Neuronal stem cell (in vitro differentiated cells): ENCODE measurements around the gene TRIM47.
A peak's percentile ranks its signal among the peaks of the same experiment; 100 is the strongest.

Source experiments
- DNase-seq: peaks from one replicate; pipeline ENCODE4 v3.0.0-alpha.2; 2013; ENCODE audit warnings: low spot score
- H2AFZ ChIP-seq: one replicate; pipeline ENCODE4 v1.6.1; 2013; ENCODE audit warnings: mild to moderate bottlenecking, low read length, inconsistent platforms
- H2AK5ac ChIP-seq: 2 replicates; pipeline ENCODE4 v1.6.1; 2013; ENCODE audit warnings: low read depth, mild to moderate bottlenecking, inconsistent platforms, low read length, moderate library complexity, mixed read lengths
- H2BK120ac ChIP-seq: 2 replicates; pipeline ENCODE4 v1.6.1; 2013; ENCODE audit warnings: low read depth, mild to moderate bottlenecking, inconsistent platforms, low read length, moderate library complexity, mixed read lengths
- H2BK12ac ChIP-seq: one replicate; pipeline ENCODE4 v1.6.1; 2013; ENCODE audit warnings: low read length, inconsistent platforms
- H2BK15ac ChIP-seq: 2 replicates; pipeline ENCODE4 v1.6.1; 2013; ENCODE audit warnings: mild to moderate bottlenecking, low read length, inconsistent platforms, mixed read lengths
- H2BK5ac ChIP-seq: one replicate; pipeline ENCODE4 v1.6.1; 2013; ENCODE audit warnings: inconsistent platforms, mild to moderate bottlenecking, low read length, moderate library complexity
- H3K14ac ChIP-seq: one replicate; pipeline ENCODE4 v1.6.1; 2013; ENCODE audit warnings: low read length, inconsistent platforms
- H3K18ac ChIP-seq: 2 replicates; pipeline ENCODE4 v1.6.1; 2013; ENCODE audit warnings: low read length, inconsistent platforms
- H3K23ac ChIP-seq: 2 replicates; pipeline ENCODE4 v1.6.1; 2013; ENCODE audit warnings: low read depth, mild to moderate bottlenecking, mixed read lengths, low read length, inconsistent platforms; ENCODE audit not compliant: poor library complexity
- H3K27ac ChIP-seq: replicated peaks from 3 replicates; pipeline ENCODE4 v1.5.1; 2013; ENCODE audit warnings: low read length, inconsistent platforms
- H3K27me3 ChIP-seq, 3 experiments: 2 replicates each; pipeline ENCODE4 v1.6.1; 2013; ENCODE audit warnings: low read length in 3 of 3, mild to moderate bottlenecking in 2 of 3, inconsistent platforms in 1 of 3, low read depth in 1 of 3, mixed read lengths in 1 of 3, moderate library complexity in 1 of 3; ENCODE audit not compliant: control insufficient read depth in 3 of 3, insufficient read depth in 3 of 3
- H3K36me3 ChIP-seq, 2 donors: replicated peaks in 1 of 2; 2 replicates each; pipeline ENCODE4 v1.6.1; 2013; ENCODE audit warnings: low read length in 2 of 2; ENCODE audit not compliant: control insufficient read depth in 2 of 2, insufficient read depth in 2 of 2
- H3K4ac ChIP-seq: 2 replicates; pipeline ENCODE4 v1.6.1; 2013; ENCODE audit warnings: inconsistent platforms, mild to moderate bottlenecking, low read length, moderate library complexity
- H3K4me1 ChIP-seq, 2 donors: 1 replicate in 1 of 2; 2 replicates in 1 of 2; pipeline ENCODE4 v1.6.1; 2013; ENCODE audit warnings: low read length in 2 of 2, low read depth in 1 of 2; ENCODE audit not compliant: control insufficient read depth in 2 of 2, insufficient read depth in 1 of 2
- H3K4me2 ChIP-seq: one replicate; pipeline ENCODE4 v1.6.1; 2013; ENCODE audit warnings: mild to moderate bottlenecking, low read length, inconsistent platforms; ENCODE audit not compliant: insufficient read depth, poor library complexity, severe bottlenecking
- H3K4me3 ChIP-seq, 2 donors: 2 replicates each; pipeline ENCODE4 v1.5.1; 2013; ENCODE audit warnings: low read length in 2 of 2, mild to moderate bottlenecking in 2 of 2, inconsistent platforms in 1 of 2, moderate library complexity in 1 of 2
- H3K79me1 ChIP-seq: one replicate; pipeline ENCODE4 v1.6.1; 2013; ENCODE audit warnings: low read depth, mild to moderate bottlenecking, inconsistent platforms, low read length, moderate library complexity
- H3K9ac ChIP-seq: one replicate; pipeline ENCODE4 v1.6.1; 2013; ENCODE audit warnings: mild to moderate bottlenecking, low read depth, low read length, inconsistent platforms; ENCODE audit not compliant: poor library complexity
- H3K9me3 ChIP-seq, 2 donors: replicated peaks in 1 of 2; 2 replicates each; pipeline versions ENCODE3 to v1.6.1; 2013; ENCODE audit warnings: low read length in 2 of 2, mild to moderate bottlenecking in 2 of 2, inconsistent platforms in 1 of 2, low read depth in 1 of 2, mixed read lengths in 1 of 2, moderate library complexity in 1 of 2; ENCODE audit not compliant: control insufficient read depth in 2 of 2, insufficient read depth in 1 of 2
- H4K8ac ChIP-seq: one replicate; pipeline ENCODE4 v1.6.1; 2013; ENCODE audit warnings: low read depth, mild to moderate bottlenecking, inconsistent platforms, low read length, moderate library complexity
- H4K91ac ChIP-seq: one replicate; pipeline ENCODE4 v1.6.1; 2013; ENCODE audit warnings: low read length, low read depth, mild to moderate bottlenecking, inconsistent platforms; ENCODE audit not compliant: poor library complexity
- WGBS, 2 donors: extraction: QIAGEN DNeasy Blood & Tissue Kit; methylation state at CpG; one replicate each; pipeline ENCODE4 v1.1.7; 2013; ENCODE audit warnings: missing lambda C conversion rate in 2 of 2, mixed read lengths in 1 of 2; ENCODE audit not compliant: insufficient read length in 2 of 2, insufficient replicate concordance in 1 of 2; ENCODE audit errors: extremely low coverage in 2 of 2; 5-methylcytosine and 5-hydroxymethylcytosine counted together

Gene TRIM47

GRCh38 chr17:75828741-75829140 lies 49.6 kb downstream of the TRIM47 start:
- H3K27ac ChIP-seq: no peak overlapping the region
- H3K18ac ChIP-seq: no peak overlapping the region
- H3K4ac ChIP-seq: no peak overlapping the region
- H3K27me3 ChIP-seq: no peaks in the 10 kb centered on the region
- no peak overlapping the region for H2BK120ac ChIP-seq
- H4K91ac ChIP-seq: no peak overlapping the region
- H2BK5ac ChIP-seq: no peak overlapping the region
- H3K36me3 ChIP-seq: peaks cover 15 to 27% of the 10 kb centered on the region in 2 donors
- H3K14ac ChIP-seq: no peak overlapping the region
- H2BK15ac ChIP-seq: no peak overlapping the region
- no peak overlapping the region for H2AK5ac ChIP-seq
- no peak overlapping the region for H4K8ac ChIP-seq
- H3K79me1 ChIP-seq: peaks cover 6% of the 10 kb centered on the region
- H2AFZ ChIP-seq: no peak overlapping the region
- no peak overlapping the region for H3K4me3 ChIP-seq
- no peak overlapping the region for H3K4me2 ChIP-seq
- H3K9ac ChIP-seq: no peak overlapping the region
- no peak for DNase-seq
- H2BK12ac ChIP-seq: no peak overlapping the region
- no peak overlapping the region for H3K23ac ChIP-seq
- WGBS, 2 donors: no CpG with 5 or more reads among the region's 19 CpGs
- peaks cover 11 to 21% of the 10 kb centered on the region in 2 donors for H3K4me1 ChIP-seq
- no peaks in the 10 kb centered on the region for H3K9me3 ChIP-seq

- DNase-seq: no peak
- H2BK15ac ChIP-seq: no peak overlapping the region
- peaks cover 11 to 18% of the 10 kb centered on the region in 2 donors for H3K4me1 ChIP-seq
- peak overlapping the region; percentile 99 for H3K18ac ChIP-seq
- no peak overlapping the region for H4K91ac ChIP-seq
- H3K36me3 ChIP-seq: peaks cover 20 to 34% of the 10 kb centered on the region in 2 donors
- WGBS, 2 donors: no CpG with 5 or more reads among the region's 11 CpGs
- peak overlapping the region; percentile 14 for H2BK120ac ChIP-seq
- peak overlapping the region; percentile 9 for H2AK5ac ChIP-seq
- no peak overlapping the region for H3K14ac ChIP-seq
- H3K9ac ChIP-seq: peak overlapping the region; percentile 65
- H3K27me3 ChIP-seq: no peaks in the 10 kb centered on the region
- no peak overlapping the region for H2BK12ac ChIP-seq
- H2AFZ ChIP-seq: peak overlapping the region; percentile 53
- no peaks in the 10 kb centered on the region for H3K9me3 ChIP-seq
- H3K4me3 ChIP-seq: no peak overlapping the region
- no peak overlapping the region for H3K4ac ChIP-seq
- H2BK5ac ChIP-seq: no peak overlapping the region
- peaks cover 7% of the 10 kb centered on the region for H3K79me1 ChIP-seq
- H3K23ac ChIP-seq: peak overlapping the region; percentile 97
- peak overlapping the region; percentile 57 for H3K4me2 ChIP-seq
- H4K8ac ChIP-seq: peak overlapping the region; percentile 97
- H3K27ac ChIP-seq: no peak overlapping the region
Measured at GRCh38 chr17:75828076-75828400, 50.3 kb downstream of the TRIM47 start.

- H2AK5ac ChIP-seq: peak overlapping the region; percentile 98
- H3K4ac ChIP-seq: peak overlapping the region; percentile 61
- peak overlapping the region; percentile 64 for H3K27ac ChIP-seq
- H2BK15ac ChIP-seq: peak overlapping the region; percentile 55
- H3K36me3 ChIP-seq: peaks cover 24 to 39% of the 10 kb centered on the region in 2 donors
- H3K18ac ChIP-seq: peak overlapping the region; percentile 99
- H3K9ac ChIP-seq: peak overlapping the region; percentile 92
- H3K9me3 ChIP-seq: no peaks in the 10 kb centered on the region
- peak overlapping the region; percentile 57 for H3K4me2 ChIP-seq
- H3K23ac ChIP-seq: peak overlapping the region; percentile 97
- peak overlapping the region in 1 of 2 donors; percentile 67 for H3K4me3 ChIP-seq
- peak overlapping the region; percentile 14 for H2BK120ac ChIP-seq
- H2AFZ ChIP-seq: peak overlapping the region; percentile 53
- no peak overlapping the region for H4K91ac ChIP-seq
- peak overlapping the region; percentile 81 for H2BK12ac ChIP-seq
- H4K8ac ChIP-seq: peak overlapping the region; percentile 97
- DNase-seq: peak; percentile 69
- peaks cover 11 to 14% of the 10 kb centered on the region in 2 donors for H3K4me1 ChIP-seq
- peaks cover 7% of the 10 kb centered on the region for H3K79me1 ChIP-seq
- peak overlapping the region; percentile 92 for H3K14ac ChIP-seq
- WGBS, 2 donors: no CpG with 5 or more reads among the region's 21 CpGs
- H3K27me3 ChIP-seq: no peaks in the 10 kb centered on the region
- peak overlapping the region; percentile 59 for H2BK5ac ChIP-seq
Measured at GRCh38 chr17:75827308-75828075, 50.9 kb downstream of the TRIM47 start.

- peak overlapping the region; percentile 97 for H3K23ac ChIP-seq
- peak overlapping the region; percentile 44 for H3K18ac ChIP-seq
- H3K36me3 ChIP-seq: peaks cover 31 to 47% of the 10 kb centered on the region in 2 donors
- H3K4ac ChIP-seq: no peak overlapping the region
- H3K79me1 ChIP-seq: peaks cover 9% of the 10 kb centered on the region
- no peak overlapping the region for H2BK15ac ChIP-seq
- H2AK5ac ChIP-seq: peak overlapping the region; percentile 98
- H3K27ac ChIP-seq: peak overlapping the region; percentile 64
- H2BK120ac ChIP-seq: no peak overlapping the region
- peaks cover 10 to 11% of the 10 kb centered on the region in 2 donors for H3K4me1 ChIP-seq
- H4K91ac ChIP-seq: no peak overlapping the region
- peak overlapping the region; percentile 81 for H2BK12ac ChIP-seq
- no peak overlapping the region for H3K14ac ChIP-seq
- no CpG with 5 or more reads among the region's 14 CpGs for WGBS, 2 donors
- H4K8ac ChIP-seq: peak overlapping the region; percentile 65
- no peak overlapping the region for H3K4me2 ChIP-seq
- H3K27me3 ChIP-seq: no peaks in the 10 kb centered on the region
- H3K9ac ChIP-seq: peak overlapping the region; percentile 67
- DNase-seq: no peak
- H2BK5ac ChIP-seq: peak overlapping the region; percentile 59
- no peaks in the 10 kb centered on the region for H3K9me3 ChIP-seq
- H3K4me3 ChIP-seq: no peak overlapping the region
- H2AFZ ChIP-seq: no peak overlapping the region
Measured at GRCh38 chr17:75826561-75827307, 51.6 kb downstream of the TRIM47 start.
